NK-92 treated with Interleukin-12 subunit alpha and Interleukin-12 subunit beta, amount 100 ng/mL, for 24 hours (cell line): ENCODE measurements around the gene TTYH1.

ENCODE experiments used
- DNase-seq: peaks from one replicate; lab custom pipeline; 2025; lab: John Stamatoyannopoulos, UW

TTYH1 gene

DNA sequence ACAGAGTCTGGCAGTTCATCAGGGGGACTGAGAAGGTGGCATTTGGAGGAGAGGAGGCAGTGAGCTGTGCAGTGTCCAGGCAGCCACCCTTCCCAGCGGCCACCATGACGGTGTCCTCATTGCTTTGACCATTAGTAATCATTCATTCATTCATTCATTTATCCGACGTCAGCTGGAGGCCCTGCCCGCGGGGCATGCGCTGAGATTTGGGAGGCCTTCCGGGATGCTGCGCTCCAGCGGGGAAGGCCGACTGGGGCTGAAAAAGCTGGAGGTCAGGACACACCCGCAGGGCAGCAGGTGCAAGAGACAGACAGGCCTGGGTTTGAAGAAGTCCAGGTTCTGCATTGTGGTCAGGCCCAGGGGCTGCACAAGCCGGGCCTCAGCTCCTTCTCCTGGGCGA is 8.9 kb downstream of the TTYH1 start:
- DNase-seq, result no peak

DNA sequence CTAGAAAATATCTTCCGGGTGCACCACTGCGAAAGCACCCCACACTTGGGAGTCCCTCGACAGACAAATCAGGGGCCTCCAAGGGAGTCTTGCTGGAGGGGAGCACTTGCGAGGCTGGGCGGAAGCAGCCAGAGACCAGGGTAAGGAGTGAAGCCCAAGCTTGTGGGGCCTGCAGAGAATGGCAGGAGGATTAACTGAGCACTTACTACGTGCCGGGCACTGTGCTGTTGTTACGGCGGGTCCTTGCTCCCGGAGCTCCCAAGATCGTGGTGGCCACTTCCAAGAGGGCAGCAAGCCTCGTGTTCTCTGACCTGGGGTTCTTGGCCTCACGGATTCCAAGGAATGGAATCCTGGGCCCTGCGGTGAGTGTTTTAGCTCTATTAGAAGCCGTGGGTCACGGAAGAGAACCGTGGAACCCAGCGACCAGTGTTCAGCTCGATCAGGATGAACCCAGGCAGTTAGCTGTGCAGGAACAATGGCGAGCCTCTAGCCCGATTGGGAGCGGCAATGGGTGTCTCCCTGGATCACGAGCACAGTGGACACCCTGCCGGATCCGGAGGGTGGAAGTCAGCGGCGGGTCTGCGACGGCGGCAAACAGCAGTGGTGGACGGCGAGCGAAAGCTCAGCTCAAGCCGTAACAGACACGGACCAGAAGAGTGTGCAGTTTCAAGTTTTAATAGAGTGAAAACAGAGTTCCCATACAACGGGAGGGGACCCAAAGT is 9.6 kb downstream of the TTYH1 start:
- no peak for DNase-seq

DNA sequence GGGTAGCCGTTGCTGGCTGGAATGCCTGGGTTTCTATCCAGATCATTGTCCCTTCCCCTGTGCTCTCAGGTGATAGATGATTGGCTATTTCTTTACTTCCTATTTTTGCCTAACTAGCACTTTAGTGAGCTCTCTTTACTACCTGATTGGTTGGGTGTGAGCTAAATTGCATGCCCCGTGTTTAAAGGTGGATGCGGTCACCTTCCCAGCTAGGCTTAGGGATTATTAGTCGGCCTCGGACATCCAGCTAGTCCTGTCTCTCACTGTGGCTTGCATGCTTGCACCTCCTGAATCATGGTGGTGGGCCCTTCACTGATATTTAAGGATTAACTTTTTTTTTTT is 10.1 kb downstream of the TTYH1 start:
- DNase-seq, result no peak

DNA sequence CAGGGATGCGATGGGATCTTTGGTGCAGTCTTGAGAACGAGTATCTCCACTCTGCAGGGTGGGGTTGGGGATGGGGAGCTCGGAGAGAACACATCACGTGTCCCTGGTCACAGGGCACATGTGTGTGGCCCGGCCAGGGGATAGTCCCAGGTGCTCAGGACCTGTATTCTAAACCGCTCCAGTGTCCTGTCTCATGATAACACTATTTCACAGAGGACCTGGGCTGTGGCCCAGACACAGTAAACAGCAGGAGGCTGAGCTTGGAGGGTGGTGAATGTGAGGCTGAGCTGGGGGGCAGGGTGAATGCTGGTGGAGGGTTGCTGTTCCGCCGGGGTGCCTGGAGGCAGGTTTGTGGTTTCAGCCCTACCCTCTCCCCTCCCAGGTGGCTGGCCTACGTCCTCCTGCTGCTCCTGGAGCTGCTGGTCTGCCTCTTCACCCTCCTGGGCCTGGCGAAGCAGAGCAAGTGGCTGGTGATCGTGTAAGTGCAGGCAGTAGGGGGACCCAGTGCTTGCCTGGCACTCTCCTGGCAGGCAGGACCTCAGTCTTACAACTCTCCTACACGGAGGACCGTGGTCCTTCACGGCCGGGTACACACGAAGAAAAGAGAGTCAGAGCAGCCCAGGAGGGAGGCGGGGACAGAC is 11.1 kb downstream of the TTYH1 start:
- no peak for DNase-seq

DNA sequence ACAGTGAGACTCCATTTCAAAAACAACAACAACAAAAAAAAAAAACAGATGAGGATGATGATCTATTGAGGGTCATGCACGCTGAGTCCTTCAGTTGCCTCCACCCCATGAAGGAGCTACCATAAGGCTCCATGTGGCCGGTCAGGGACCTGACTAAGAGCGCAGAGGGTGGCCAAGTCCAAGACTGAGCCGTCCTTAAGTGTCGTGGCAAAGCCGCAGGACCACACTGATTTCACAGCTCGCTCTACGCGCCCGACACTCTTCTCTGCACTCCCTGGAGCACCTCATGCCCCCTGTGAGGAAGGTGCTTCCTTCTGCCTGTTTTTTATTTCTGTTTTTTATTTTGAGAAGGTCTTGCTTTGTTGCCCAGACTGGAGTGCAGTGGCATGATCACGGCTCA is 12.3 kb downstream of the TTYH1 start:
- no peak for DNase-seq

DNA sequence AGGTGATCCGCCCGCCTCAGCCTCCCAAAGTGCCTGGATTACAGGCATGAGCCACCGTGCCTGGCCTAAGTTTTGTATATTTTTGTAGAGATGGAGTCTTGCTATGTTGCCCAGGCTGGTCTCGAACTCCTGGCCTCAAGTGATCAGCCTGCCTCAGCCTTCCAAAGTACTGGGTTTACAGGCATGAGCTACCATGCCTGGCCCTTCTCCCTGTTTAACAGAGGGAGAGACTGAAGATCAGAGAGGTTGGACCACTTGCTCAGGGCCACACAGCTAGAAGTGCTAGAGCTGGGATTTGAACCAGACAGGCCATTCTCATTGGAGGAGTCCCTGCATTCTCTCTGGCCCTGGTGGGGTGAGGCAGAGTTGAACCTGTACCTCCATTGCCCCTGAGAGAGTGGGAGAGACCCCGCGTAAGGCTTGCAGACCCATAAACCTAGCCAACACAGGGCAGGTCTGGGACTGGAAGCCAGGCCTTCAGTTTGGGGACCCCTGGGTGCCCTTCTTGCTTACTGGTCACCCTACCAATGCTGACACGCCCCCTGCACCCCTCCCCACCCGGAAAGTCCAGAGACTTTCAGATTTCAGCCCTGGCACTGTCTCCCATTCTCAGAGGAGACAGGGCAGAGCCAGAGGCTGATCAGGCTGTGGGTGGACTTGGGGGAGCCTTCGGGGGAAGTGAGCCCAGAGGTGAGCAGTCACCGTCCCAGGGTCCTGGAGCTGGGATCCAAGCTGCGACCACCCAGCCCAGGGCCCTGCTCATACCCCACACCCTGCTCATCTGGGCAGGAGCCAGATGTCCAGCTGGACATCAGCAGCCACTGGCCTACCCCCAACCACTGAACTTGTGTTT is 13.3 kb downstream of the TTYH1 start:
- DNase-seq, result no peak

DNA sequence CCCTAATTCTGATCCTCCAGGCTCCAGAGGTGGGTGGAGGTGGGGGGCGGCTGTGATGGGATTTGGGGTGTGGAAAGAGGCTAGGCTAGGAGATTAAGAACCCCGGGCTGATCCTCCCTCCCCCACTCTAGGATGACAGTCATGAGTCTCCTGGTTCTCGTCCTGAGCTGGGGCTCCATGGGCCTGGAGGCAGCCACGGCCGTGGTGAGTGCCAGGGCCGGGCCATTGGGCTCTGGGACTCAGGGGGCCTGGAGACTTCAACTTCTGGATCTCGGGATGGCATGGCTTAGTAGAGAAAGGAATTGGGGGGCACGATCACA is 13.9 kb downstream of the TTYH1 start:
- DNase-seq, result no peak

DNA sequence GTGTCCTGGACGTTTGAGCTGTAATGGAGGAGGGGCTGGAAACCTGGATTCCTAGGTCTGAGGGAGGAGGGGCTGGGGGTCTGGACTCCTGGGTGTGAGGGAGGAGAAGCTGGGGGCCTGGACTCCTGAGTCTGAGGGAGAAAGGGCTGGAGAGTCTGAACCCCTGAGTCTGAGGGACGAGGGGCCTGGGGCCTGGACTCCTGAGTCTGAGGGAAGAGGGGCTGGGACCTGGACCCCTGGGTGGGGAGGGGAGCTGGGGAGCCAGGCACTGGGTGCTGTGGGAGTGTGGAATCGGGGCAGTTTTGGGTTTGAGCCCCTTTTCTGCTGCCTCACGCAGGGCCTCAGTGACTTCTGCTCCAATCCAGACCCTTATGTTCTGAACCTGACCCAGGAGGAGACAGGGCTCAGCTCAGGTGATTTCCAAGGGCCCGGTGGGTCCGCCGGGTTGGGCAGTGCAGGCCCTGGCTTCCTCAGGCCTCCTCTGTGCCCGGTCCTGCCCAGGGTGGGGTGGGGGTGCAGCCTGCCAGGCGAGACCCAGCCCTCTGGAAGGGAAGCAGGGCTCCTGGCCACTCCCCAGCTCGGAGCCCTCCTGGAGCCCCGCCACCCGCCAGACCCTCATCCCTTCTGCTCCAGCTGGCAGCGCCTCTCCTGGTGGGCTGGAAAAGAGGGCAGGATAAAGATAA is 14.4 kb downstream of the TTYH1 start:
- no peak for DNase-seq

DNA sequence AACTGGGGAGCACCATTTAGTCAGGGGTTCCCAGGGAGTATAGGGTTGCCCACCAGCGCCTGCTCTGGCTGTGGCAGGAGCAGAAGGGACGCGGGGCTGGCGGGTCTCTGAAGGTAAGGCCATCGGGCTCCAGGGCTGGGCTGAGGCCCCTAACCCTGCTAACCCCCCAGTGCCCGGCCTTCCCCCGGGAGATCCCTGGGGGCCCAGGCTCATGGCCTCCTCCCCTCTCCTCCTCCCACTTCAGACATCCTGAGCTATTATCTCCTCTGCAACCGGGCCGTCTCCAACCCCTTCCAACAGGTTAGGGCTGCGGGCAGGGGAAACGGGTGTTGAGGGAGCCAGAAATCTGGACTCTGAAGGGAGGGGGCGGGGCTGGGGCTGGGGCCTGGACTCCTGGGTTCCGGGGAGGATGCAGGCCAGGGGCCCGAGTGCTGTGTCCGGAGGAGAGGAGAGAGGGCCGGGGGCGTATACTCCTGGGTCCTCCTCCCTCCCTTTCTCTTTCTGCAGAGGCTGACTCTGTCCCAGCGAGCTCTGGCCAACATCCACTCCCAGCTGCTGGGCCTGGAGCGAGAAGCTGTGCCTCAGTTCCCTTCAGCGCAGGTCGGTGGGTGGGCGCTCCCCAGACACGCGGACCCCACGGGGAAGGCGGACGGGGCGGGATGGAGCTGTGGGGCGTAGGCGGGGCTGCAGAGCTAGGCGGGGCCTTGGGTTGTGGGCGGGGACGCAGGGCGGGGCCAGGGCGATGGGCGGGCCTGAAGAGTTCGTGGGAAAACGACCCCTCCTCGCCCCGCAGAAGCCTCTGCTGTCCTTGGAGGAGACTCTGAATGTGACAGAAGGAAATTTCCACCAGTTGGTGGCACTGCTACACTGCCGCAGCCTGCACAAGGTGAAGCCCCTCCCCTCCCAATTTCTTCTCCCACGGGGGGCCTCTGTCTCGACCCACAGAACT is 15.3 kb downstream of the TTYH1 start:
- DNase-seq, result no peak

DNA sequence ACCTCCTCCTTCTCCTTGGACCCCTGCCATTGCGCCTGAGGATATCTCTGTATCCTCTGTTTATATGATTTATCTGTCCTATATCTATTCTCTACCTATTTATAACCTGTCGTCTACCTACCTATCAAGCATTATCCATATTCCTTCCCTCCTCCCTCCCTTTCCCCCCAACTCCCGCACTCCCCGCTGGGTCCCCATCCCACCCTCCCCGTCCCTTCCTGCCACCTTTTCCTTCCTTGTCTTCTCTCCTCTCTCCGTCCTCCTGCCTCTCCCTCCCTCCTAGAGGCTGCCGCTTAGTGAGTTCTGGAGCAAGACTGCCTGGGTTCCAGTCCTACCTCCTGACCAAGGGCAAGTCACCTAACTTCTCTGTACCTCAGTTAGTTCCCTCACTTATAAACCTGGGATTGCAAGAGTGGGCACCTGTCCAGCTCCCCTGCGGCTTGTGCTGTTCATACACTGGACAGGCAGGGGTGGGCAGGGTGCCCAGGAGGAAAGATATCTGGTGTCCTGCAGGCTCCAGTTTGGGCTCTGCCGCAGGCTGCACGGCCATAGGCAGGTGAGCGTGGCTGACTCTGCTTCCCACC is 16.1 kb downstream of the TTYH1 start:
- no peak for DNase-seq

DNA sequence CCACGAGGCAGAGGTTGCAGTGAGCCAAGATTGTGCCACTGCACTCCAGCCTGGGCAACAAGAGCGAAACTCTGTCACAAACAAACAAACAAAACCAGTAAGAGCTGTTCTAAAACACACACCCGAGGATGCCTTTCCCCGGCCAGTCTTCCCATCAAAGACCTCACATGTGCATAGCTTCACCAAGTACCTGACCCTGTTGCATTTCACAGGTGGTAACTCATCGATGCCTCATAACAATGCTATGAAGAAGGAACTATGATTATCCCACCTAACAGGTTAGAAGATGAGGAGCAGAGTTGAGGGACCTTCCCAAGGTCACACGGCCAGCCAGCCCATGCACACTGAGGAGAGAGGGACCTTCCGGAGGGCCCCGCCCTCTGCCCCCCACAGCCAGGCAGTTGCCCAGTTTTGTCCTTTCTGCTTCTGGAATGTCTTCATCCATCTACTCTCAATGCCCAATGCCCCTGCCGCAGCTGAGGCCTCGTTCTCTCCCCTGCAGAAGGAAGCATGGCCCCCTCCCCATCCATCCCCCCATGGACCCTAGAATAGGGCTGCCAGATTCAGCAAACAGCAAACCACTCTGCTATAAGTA is 17.0 kb downstream of the TTYH1 start:
- DNase-seq, result no peak

DNA sequence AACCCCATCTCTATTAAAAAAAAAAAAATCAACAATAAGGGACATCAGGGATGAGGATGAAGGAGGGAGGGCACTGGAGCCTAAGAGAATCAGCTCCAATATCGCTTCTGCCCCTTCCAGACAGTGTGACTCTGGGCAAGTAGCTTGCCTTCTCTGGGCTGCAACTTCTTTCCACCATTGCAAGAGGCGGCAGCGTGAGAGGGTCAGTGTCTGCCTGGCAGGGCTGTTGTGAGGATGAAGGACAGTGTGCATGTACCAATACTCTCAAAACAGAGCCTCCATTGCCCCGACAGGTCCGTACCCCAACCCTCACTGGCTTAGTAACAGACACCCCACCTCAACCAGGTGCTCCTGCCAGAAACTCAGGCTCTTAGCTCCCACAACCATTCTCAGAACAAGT is 18.4 kb downstream of the TTYH1 start:
- no peak for DNase-seq

DNA sequence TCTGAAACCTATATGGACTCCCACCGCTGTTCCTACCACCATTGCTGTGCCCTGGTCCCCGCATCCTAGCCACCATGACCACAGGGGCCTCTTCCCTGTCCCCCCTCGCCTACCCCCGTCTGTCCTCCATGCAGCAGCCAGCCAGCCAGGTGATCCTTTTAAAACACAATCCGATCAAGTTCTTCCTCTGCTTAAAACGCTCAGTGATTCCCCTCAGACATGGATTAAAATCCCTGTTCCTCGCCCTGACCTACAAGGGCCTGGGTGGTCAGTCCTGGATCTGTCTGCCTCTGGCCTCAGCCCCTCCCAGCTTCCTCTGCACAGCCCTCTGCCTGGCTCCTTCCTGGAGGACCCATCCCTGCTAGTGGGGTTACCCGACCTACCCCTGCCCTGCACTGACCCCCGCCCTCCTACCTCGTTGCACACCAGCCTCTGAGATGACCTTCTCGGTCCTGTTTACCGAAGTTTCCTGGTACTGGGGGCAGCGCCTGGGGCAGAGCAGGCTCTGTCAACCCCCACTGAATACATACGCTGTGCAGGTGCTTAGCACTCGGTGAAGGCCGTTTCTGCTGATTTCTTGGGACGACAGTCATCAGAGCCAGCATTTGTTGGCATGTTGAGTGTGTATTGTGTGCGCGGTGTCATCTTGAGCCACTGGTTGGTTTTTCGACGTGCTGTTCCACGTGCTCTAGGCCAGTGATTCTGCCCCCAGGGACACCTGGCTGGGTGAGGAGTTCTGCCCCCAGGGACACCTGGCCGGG is 19.0 kb downstream of the TTYH1 start:
- DNase-seq, result no peak

DNA sequence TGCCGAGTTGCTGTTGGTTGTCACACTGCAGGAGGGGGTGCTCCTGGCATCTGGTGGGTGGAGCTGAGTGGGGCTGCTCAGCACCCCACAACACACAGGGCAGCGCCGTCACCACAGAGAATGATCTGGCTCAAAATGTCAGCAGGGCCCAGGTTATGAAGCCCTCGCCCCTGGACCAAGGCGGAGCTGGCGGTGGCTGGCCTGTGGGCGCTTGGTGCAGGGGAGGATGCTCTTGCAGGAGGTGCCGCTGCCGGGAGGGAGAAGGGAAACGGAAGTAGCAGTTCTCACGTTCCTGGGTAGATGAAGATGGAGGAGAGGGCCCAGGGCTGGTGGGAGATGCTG is 19.6 kb downstream of the TTYH1 start:
- DNase-seq, result no peak

DNA sequence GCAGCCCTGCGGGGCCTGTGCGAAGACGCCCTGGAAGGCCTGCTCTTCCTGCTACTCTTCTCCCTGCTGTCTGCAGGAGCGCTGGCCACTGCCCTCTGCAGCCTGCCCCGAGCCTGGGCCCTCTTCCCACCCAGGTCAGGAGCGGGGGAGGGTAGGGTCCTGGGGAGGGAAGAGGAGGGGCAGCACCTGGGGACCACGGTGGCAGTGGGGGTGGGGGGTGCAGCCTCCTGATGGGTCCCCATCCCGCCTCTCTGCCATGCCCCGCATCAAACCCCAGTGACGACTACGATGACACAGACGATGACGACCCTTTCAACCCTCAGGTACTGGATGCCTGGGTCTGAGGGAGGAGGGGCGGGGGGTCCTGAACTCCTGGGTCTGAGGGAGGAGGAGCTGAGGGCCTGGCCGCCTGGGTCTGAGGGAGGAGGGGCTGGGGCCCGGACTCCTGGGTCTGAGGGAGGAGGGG is 20.3 kb downstream of the TTYH1 start:
- no peak for DNase-seq

DNA sequence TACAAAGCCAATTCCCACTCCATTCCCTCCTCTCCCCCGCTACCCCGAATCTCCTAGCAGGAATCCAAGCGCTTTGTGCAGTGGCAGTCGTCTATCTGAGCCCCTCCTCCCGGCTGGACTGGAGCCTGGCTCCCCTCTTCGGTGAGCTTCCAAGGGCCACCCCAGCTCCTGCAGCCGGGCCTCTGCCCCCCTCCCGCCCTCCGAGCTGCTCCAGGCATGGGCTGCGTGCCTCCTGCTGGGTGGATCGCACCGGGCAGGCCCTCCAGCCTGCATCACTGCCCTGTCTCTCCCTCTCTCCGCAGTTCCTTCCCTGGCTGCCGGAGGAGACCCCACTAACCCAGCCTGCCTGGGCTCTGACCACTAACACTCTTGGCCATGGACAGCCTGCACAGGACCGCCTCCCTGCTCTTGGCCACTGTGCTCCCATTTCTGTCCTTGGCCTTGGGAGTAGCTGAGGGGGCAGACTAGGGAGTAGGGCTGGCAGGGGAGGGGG is 20.8 kb downstream of the TTYH1 start:
- no peak for DNase-seq

DNA sequence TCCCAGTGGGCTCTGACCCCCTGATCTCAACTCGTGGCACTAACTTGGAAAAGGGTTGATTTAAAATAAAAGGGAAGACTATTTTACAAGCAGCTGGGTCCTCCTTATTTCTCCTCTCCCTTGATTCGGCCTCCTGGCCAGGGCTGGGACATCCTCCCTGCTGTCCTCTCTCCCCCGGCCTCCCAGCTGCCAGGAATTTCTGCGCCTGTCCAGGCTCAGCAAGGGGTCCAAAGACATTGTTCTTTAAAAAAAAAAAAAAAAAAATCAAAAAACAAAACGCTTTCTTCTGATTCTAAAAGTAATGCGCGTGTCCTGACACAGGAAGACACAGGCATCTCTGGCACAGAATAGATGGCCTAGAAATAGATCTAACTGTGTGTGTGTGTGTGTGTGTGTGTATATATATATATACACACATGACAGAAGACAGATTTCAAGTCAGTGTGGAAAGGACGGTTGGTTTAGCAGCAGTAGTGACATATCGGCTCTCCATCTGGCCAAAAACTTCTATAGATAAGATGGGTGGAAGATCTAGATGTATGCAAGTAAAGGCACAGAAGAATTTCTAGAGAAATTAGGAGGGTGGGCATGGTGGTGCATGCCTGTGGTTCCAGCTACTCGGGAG is 21.5 kb downstream of the TTYH1 start:
- no peak for DNase-seq

DNA sequence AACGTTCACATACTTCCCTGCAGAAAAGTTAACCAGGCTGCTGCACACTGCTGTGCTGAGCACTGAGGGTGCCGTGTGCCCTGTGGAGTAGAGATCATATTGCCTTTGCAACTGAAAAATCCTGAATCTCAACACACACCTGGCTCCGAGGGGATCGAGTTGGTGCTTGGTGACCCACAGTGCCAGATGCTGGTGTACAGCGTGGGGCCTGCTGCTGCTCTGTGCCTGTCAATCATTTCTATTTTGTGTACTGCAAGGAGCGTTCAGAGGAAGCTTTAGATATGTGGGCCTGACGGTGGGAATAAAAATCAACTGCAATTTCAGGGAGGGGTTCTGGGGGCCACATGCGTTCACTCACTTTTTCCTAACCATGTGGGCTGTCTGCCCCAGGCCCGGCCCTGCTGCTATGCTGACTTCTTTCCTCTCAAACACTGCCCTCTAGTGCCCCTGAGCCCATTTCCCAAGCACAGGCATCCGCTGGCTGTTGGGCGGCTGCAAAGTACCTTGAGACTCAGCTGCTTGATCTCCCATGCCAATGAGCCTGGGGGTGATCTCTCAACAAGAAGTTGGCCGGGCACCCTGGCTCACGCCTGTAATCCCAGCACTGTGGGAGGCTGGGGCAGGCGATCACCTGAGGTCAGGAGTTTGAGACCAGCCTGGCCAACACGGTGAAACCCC is 24.0 kb downstream of the TTYH1 start:
- no peak for DNase-seq

DNA sequence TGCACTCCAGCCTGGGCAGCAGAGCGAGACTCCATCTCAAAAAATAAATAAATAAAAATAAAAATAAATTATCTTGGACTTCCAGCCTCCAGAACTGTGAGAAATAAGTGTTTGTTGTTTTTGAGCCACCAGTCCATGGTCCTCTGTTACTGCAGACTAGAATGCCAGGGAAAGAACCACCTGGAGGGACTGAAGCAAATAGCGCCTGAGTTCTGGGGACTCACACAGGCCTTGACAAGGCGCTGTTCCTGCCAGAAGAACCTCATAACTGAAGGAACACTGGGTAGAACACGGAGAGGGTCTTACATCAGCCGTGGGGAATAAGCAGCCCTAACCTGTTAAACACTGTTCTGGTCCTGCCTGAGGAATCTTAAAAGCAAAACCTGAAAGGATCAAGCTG is 25.4 kb downstream of the TTYH1 start:
- DNase-seq, result no peak
